C4-2B (cell line): ENCODE results near the gene ATN1.

Experiments used
- H3K27ac ChIP-seq: fragments of 450-650 bp; 2 replicates; pipeline ENCODE4 v1.5.1; 2017
- ZFX ChIP-seq: fragments of 450-650 bp; IDR thresholded peaks from 2 replicates; pipeline ENCODE4 v1.6.1; 2017
- TF ChIP-seq, protein P1 (sequence below): fragments of 450-650 bp; conservative IDR thresholded peaks from 2 replicates; pipeline ENCODE4 v1.5.1; 2017; ENCODE audit warnings: mild to moderate bottlenecking

ATN1 gene

DNA sequence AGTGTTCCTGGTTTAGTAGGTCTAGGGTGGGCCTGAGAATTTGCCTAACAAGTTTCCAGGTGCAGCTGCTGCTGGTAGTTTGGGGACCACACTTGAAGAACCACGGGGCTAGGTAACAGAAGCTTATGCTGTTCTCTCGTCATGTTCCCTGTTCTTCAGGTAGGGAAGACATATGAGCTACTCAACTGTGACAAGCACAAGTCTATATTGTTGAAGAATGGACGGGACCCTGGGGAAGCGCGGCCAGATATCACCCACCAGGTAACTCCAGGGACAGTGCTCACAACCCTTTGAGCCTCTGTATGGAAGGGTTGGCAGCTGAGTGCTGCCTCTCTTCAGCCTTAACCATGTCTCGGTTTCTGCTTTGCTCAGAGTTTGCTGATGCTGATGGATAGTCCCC, 46.4 kb downstream of the ATN1 start:
- TF ChIP-seq, protein P1, sequence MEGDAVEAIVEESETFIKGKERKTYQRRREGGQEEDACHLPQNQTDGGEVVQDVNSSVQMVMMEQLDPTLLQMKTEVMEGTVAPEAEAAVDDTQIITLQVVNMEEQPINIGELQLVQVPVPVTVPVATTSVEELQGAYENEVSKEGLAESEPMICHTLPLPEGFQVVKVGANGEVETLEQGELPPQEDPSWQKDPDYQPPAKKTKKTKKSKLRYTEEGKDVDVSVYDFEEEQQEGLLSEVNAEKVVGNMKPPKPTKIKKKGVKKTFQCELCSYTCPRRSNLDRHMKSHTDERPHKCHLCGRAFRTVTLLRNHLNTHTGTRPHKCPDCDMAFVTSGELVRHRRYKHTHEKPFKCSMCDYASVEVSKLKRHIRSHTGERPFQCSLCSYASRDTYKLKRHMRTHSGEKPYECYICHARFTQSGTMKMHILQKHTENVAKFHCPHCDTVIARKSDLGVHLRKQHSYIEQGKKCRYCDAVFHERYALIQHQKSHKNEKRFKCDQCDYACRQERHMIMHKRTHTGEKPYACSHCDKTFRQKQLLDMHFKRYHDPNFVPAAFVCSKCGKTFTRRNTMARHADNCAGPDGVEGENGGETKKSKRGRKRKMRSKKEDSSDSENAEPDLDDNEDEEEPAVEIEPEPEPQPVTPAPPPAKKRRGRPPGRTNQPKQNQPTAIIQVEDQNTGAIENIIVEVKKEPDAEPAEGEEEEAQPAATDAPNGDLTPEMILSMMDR: no peak
- TF ChIP-seq ZFX: no peak
- no peak overlapping the region for H3K27ac ChIP-seq

GRCh38 chr12:6975297-6976032, 47.7 kb downstream of the ATN1 start:
- no peak overlapping the region for H3K27ac ChIP-seq
- no peak for TF ChIP-seq ZFX
- TF ChIP-seq, protein P1: no peak

DNA sequence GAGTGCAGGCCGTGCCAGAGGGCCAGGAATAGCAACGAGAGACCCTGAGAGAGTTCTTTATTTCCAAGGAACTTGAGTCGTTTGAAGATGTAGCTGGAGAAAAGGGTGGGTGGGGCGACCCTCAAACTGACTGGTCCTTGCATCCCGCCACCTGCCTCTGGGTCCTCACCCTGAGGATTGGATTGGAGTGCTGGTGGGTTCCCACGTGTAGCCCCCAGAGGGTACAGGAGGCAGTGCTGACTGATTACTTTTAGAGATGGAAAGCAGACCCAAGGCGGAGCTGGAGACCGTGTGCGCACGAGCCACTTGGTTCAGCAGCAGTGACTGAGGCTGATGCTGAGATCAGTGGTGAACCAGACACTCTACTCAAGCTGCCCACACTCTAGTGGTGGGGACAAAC, 49.9 kb downstream of the ATN1 start:
- no peak overlapping the region for H3K27ac ChIP-seq
- TF ChIP-seq, protein P1: no peak
- no peak for TF ChIP-seq ZFX

DNA sequence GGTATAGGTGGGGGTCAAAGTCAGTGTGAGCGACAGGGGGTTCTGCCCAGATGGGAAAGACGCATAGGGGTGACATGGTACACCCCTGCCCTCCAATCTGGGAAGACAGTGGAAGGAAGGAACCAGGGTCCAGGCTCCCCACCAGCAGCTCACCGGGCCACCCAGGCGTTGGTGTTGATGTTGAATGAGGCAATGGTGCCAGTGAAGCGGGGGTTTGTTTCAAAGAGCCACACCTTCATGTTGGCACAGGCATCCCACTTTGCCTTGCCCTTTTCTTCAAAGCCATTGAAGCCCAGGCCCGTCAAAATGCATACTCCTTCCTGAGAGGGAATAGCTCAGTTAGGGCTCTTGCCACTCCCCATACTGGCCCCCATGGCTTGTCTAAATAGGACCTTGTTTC, 50.4 kb downstream of the ATN1 start:
- TF ChIP-seq ZFX: no peak
- TF ChIP-seq, protein P1: no peak
- H3K27ac ChIP-seq: peak overlapping the region; percentile 4; the same call in 1 of the 2 replicates

- TF ChIP-seq ZFX: no peak
- TF ChIP-seq, protein P1: no peak
- H3K27ac ChIP-seq: peak overlapping the region; percentile 4; the same call in 1 of the 2 replicates
Measured at GRCh38 chr12:6978611-6979011, 50.9 kb downstream of the ATN1 start.

GRCh38 chr12:6979021-6979420, 51.3 kb downstream of the ATN1 start:
- TF ChIP-seq, protein P1: no peak
- no peak for TF ChIP-seq ZFX
- H3K27ac ChIP-seq: peak overlapping the region; percentile 4; the same call in 1 of the 2 replicates

- TF ChIP-seq ZFX: no peak
- peak overlapping the region; percentile 4; the same call in 1 of the 2 replicates for H3K27ac ChIP-seq
Measured at GRCh38 chr12:6979453-6979852, 51.7 kb downstream of the ATN1 start.

GRCh38 chr12:6980075-6980474, 52.3 kb downstream of the ATN1 start:
- H3K27ac ChIP-seq: no peak overlapping the region
- TF ChIP-seq, protein P1: no peak
- no peak for TF ChIP-seq ZFX
